SKM-1 treated with dmso at 0.1 percent for 144 hours (cell line): ENCODE results near the gene MOCOS.
"Not testable (repeated sequence)": the region's sequence is repeated elsewhere in the genome, so short reads cannot be mapped to it uniquely, and the experiment has no call there.

Source experiments
- DNase-seq: peaks from one replicate; lab custom pipeline; 2025; ENCODE audit not compliant: unreplicated experiment; lab: John Stamatoyannopoulos, UW

The MOCOS gene, protein sequence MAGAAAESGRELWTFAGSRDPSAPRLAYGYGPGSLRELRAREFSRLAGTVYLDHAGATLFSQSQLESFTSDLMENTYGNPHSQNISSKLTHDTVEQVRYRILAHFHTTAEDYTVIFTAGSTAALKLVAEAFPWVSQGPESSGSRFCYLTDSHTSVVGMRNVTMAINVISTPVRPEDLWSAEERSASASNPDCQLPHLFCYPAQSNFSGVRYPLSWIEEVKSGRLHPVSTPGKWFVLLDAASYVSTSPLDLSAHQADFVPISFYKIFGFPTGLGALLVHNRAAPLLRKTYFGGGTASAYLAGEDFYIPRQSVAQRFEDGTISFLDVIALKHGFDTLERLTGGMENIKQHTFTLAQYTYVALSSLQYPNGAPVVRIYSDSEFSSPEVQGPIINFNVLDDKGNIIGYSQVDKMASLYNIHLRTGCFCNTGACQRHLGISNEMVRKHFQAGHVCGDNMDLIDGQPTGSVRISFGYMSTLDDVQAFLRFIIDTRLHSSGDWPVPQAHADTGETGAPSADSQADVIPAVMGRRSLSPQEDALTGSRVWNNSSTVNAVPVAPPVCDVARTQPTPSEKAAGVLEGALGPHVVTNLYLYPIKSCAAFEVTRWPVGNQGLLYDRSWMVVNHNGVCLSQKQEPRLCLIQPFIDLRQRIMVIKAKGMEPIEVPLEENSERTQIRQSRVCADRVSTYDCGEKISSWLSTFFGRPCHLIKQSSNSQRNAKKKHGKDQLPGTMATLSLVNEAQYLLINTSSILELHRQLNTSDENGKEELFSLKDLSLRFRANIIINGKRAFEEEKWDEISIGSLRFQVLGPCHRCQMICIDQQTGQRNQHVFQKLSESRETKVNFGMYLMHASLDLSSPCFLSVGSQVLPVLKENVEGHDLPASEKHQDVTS

DNA sequence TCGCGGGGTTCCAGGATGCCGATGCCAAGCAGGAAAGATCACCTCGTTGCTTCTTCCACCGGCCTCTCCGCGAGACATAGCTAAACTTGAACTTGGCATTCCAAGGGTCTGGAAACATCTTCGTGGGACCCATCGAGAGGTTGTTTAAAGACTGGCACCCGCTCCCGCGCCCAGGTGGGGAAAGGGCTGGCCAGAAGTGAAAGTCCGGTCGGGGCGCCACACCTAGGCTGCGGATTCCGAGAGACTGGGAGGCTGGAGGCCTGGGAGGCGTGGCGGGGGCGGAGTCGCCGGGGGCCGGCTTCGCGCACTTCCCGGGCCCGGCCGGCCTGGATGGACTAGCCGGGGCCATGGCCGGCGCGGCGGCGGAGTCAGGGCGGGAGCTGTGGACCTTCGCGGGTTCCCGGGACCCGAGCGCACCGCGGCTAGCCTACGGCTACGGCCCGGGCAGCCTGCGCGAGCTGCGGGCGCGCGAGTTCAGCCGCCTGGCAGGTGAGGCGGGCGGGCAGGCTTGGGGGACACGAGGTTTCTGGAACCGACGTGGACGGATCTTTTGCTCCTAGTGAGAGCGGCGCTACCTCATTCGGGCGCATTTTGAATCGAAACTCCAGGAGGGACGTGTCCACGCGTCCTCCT lies at the start of gene MOCOS:
Gene MOCOS (plus strand): TSS at position 305 of the 633 bp plus-strand sequence. CDS start 43 bp downstream, at position 348.
- peak; percentile 22 for DNase-seq

DNA sequence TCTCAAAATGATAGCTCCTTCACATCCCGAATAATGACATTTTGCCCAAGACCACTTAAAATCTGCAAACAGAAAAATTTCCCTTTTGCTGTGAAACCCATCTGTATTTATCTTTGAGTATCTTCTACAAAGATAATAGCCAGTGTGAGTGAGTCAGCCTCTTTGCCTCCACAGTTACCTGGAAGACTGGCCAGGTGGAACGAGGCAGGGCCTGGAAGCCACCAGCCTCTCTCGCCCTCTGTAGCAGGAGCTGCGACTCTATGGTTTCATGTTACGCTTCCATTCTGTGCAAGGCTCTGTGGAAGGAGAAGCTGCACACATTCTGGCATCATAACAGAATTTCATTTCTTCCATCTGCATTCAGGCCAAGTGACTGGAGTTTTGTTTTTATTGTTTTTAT lies 48.1 kb upstream of the MOCOS start:
- no peak for DNase-seq

DNA sequence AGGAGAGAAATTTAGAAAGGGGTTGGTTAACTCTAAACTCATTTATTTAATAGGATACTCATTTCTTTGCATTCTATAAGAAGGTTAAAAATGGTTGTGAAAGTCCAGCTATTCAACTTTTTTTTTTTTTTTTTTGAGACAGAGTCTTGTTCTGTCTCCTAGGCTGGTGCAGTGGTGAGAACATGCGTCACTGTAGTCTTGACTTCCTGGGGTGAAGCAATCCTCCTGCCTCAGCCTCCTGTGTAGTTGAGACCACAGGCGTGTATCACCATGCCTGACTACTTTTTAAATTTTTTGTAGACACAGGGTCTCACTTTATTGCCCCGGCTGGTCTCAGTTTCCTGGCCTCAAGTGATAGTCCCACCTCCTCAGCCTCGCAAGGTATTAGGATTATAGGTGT lies 45.7 kb upstream of the MOCOS start:
- DNase-seq: no peak

DNA sequence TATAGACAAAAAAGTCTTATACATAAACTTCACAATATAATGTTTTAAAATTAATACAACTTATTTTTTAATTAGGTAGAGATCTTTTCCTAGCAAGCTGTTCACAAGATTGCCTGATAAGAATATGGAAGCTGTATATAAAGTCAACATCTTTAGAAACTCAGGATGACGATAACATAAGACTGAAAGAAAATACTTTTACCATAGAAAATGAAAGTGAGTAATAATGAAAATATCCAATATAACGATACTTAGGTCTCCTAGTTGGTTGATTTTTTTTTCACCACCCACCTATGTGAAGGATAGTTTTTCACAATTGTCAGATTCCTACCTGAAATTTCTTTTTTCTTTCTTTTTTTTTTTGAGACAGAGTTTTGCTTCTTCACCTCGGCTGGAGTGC lies 44.5 kb upstream of the MOCOS start:
- DNase-seq: no peak

DNA sequence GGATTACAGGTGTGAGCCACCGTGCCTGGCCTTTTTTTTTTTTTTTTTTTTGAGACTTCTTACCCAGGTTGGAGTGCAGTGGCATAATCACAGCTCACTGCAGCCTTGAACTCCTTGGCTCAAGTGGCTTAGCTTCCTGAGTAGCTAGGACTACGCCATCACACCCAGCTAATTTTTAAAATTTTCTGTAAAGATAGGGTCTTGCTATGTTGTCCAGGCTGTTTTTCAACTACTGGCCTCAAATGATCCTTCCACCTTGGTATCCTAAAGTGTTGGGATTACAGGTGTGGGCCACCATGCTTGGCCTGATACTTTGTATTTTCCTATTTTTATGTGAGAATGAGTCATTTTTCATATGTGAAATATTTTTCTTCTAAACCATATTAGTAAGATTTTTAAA lies 43.9 kb upstream of the MOCOS start:
- DNase-seq: no peak

DNA sequence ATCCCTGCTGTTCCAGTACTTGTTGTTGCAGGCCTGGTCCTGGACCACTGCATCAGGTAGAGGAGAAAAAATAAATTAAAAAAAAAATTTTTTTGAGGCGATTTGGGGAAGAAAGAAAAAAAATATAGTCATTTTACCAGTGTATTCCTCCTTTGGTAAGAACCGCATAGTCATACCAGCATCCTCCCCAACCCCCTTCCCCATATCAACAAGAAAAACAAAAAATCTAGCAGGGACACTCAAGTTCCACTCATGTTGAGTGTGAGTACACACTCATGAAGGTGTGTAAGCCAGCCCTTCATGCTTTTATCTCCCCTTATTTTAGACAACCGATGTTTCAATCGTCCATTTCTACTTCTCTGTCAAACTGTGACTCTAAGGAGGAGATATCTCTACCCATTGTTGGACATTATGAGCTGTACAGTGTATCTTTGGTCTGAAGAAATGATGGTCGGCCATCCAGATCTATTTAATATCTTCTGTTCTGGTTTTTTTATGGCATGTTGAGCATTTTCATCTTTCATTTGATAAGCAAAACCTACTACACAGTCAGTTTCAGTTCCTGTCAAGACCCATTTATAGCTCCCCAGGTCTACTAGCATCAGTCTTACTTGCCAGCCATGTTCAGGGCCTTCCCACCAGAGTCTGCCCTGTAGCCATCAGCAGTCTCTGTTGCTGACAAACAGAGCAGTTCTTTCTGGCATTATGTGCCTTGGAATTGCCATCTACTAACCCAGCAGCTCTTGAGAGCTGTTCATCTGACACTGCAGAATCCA lies 37.6 kb upstream of the MOCOS start:
- no peak for DNase-seq

DNA sequence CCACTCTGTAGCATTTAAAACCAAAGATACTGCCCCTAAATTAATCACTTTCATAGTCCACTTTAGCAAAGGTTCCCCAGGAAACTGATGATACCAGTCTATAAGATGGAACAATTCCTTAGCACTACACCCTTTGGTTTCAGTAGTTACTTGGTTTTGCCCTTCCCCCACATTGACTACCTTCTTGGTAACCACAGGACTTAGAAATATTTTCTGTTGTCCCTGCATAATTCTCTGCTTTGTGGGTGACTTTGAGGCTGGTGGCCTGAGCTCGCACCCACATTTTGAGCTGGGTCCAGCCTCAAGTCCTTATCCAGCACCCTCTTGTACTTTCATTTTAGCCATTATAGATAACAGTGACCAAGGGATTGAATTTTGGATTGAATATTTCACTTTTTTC lies 34.5 kb upstream of the MOCOS start:
- DNase-seq: no peak

DNA sequence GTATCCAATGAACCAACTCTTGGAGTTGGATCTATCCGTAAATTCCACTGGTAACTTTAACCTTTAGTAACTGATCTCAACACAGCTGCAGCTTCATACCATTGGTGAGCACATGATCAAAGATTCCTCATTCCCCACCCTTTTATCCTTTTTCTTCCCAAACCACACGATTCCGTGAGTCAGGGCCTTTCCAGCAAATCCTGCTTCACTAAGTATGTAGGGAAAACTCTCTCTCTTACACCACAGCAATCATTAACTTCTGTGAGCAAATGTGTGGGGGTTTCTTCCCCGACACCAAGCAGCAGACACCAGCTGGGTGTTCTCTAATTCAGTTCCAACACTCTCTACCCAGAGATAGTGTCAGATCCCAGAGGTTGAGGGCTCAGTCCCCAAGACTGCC lies 34.1 kb upstream of the MOCOS start:
- DNase-seq: no peak

DNA sequence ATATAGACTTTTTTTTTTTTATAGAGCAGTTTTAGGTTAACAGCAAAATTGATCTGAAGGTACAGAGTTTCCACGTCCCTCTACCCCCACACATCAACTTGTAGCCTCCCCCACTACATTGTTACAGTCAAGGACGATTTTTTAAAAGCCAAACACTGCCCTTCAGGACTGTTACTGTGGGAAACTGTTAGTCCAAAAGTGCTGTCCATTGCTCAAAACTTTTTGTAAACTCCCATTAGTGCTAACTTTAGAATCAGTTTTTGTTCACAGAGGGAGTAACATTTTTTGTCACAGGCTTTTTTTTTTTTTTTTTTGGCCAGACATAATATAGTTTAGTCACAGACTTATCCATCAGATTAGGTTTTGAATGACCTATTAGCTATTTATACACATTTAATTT lies 33.5 kb upstream of the MOCOS start:
- DNase-seq: no peak

DNA sequence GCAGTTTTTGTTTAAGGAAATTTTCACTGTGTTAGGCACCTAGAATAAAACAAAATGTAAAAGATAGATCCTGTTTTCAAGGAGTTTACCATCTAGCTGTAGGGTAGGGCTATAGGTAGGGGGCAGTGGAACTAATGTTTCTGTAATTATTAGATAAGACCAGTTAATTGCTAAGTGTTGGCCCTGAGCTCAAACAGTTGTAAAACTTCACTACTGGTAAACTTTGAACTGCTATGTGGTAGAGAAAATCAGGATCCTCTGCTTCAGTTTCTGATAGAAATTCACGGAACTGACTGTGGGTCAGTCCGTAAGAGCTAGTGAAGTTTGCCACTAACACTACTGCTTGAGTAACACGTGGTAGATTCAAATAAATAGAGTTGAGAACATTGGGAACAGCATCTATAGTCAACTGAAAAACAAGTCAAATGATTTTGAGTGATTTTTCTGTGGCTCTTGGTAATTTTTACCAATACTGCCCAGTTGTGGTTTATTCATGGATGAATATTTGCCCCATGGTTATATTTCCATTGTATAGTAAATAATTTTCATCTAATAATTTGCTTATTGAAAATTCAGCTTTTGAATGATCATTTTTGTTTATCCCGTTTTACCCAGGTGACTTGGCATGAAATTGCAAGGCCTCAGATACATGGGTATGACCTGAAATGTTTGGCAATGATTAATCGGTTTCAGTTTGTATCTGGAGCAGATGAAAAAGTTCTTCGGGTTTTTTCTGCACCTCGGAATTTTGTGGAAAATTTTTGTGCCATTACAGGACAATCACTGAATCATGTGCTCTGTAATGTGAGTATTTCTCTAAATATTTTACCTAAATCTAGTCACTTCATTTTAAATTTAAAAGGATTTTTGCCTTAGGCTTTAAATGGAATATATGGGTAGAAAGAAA lies 31.2 kb upstream of the MOCOS start:
- no peak for DNase-seq

DNA sequence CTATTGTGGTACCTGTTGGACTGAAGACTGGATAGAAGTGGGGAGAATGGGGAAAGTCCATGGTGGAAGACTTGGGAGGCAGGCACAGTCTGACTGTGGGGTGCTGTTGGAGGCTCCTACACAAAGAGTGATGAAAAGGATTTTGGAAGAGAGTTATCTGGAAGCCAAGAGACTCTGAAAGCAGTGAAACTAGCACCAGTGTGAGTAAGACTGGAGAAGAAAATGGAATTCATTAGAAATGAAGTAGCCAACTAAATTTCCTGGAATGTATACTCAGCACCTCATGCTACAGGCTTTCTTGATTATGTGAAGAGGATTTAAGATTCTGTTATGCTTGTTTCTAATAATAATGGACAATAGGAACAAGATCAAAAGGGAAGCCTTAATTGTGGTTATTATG lies 29.9 kb upstream of the MOCOS start:
- DNase-seq: no peak

DNA sequence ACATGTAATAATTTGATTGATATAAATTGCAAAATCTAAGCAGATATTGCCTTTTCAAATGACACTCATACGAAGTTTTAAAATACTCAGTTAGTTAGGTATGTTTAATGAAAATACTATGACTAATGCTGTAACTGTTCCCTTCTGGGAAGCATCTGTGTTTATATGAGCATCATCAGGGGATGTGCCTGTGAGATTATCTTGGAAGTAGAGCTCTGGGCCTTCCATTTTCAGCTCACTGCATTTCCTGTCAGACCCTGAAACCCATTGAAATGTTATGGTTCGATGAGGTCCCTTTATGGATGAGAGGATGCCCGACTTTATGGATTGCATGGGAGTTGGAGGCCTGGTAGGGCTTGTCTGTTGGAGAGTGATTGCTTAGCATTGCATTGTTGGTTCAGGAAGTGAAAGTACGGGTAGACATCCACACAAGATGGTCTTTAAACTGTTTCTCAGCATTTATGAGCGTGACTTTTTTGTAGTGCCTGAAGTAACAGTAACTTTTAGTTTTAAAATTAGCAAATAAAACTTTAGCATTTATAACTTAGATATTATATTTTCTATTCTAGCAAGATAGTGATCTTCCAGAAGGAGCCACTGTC lies 28.9 kb upstream of the MOCOS start:
- DNase-seq: no peak

DNA sequence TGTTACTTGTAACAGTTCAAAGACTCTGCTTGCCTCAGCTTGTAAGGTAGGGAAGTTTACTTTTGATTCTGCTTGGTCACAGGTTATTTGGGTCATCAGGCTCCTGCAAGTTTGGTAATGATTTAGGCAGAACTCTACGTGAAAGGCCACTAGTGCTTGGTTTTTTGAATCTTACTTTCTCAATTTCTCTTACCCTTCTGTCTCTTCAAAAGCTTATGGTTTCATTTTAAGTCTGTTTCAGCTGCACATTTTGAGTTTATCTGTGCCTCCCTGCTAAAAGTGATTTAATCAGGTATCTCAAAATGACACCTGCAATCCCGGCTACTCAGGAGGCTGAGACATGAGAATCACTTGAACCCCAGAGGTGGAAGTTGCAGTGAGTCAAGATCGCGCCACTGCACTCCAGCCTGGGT lies 26.3 kb upstream of the MOCOS start:
- DNase-seq: no peak

DNA sequence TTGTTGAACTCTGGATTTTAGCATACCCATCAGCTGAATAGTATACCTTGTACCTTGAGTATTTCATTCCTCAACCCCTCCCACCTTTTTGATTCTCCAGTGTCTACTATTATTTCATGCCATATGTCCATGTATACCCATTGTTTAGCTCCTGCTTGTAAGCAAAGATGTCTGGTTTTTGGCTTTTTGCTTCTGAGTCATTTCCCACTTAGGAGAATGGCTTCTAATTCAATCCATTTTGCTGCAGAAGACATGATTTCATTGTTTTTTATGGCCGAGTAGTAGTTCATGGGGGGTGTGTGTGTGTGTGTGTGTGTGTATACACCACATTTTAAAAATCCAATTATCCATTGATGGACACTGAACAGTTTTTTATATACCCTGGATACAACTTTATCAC lies 24.3 kb upstream of the MOCOS start:
- no peak for DNase-seq

DNA sequence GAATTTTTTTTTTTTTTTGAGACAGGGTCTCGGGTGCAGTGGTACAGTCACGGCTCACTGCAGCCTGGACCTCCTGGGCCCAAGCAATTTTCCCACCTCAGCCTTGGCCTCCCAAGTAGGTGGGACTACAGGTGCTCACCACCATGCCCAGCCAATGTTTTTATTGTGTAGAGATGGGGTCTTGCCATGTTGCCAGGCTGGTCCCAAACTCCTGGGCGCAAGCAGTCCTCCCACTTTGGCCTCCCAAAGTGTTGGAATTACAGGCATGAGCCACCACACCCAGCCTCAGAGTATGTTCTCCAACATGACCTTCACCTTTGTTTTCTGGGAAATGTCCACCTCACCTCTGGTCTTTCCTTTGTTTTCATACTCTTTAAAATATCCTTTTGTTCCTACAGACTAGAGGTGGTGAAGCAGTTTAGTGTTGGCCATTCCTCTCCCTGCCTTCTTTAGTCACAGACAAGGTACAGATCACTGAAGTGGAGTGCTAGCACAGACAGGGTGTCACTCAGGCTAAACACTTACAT lies 19.5 kb upstream of the MOCOS start:
- no peak for DNase-seq

DNA sequence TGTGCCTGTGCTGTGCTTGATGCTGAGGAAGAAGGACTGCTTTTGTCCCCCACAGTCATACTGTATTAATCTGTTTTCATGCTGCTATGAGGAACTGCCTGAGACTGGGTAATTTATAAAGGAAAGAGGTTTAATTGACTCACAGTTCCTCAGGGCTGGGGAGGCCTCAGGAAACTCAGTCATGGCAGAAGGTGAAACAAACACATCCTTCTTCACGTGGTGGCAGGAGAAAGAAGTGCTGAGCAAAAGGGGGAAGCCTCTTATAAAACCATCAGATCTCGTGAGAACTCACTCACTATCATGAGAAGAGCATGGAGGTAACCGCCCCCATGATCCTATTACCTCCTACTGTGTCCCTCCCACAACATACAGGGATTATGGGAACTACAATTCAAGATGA lies 19.0 kb upstream of the MOCOS start:
- not testable (repeated sequence) for DNase-seq

DNA sequence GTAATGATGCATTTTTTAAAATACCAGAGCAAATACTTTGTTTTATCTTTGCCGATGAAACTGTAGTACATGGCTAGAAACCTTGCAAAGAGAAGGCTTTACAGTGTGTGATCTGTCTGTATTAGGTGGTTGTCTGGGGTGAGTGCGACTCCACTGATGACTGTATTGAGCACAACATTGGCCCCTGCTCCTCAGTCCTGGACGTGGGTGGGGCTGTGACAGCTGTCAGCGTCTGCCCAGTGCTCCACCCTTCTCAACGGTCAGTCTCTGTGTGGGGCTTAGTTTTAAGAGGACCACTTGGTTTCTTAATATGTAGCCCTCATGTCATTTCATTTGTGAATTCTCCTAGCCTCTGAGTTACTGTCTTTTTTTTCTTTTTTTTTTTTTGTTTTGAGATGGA lies 17.4 kb upstream of the MOCOS start:
- no peak for DNase-seq

DNA sequence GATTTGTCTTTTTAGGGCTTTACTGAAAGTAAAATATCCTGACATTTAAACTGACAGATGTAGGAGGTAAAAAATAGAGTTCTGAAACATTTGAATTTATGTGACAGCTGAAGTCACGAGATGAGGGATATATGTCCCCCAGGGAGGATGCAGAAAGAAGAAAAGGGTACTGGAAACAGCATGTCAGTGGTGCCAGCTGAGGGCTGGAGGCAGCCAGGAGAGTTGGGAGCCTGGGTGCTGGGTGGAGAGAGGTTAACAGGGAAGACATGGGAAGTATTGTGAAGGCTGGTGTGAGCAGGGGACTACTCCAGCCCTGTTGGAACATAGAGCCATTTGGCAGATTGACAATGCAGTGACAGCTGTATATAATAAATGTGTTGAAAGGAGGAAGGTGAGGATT lies 11.8 kb upstream of the MOCOS start:
- no peak for DNase-seq

DNA sequence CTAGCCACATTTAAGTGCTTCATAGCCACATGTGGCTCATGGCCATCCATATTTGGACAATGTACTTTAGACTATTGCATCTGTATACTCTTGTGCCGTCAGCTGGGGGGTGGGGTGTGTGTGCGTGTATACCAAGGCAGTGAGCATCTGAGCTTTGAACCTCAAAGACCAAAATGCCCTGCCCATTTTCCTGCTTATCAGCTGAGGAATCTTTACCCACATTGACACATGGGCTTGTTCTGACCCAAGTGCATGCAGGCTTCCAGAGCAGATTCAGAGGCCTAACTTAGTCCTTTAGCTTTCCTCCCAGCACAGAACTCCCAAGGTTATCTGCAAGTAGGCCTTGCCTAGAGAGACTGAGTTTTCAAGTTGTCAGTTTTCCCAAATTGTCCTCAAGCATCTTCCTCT lies 11.1 kb upstream of the MOCOS start:
- no peak for DNase-seq
